GM18909 (cell line): Measurements from ENCODE around the gene PAPPA.

Experiments
- ATAC-seq: cut with Tn5 transposase; IDR thresholded peaks from one replicate; pipeline ENCODE4 v1.9.1; 2021; ENCODE audit warnings: mild to moderate bottlenecking; ENCODE audit not compliant: unreplicated experiment, poor library complexity

Gene PAPPA

DNA sequence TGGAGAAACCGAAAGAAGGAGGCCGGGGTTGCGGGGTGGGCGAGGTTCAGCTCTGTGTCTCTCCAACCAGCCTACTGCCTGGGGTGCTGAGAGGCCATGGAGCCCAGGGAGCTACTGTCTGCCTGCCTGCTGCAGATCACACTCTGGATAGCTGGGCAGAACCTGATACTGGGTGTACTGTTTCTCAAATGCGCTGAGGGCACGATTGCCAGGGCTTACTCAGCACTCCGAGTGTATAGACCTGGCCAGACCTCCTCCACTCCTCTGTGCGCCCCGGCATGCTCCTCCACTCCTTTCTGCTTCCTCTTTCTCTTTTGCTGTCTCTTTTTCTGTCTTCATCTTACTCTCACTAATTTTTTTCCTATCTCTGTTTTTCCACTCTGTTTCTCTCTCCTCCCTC is 215.1 kb downstream of the PAPPA start:
- no peak for ATAC-seq

DNA sequence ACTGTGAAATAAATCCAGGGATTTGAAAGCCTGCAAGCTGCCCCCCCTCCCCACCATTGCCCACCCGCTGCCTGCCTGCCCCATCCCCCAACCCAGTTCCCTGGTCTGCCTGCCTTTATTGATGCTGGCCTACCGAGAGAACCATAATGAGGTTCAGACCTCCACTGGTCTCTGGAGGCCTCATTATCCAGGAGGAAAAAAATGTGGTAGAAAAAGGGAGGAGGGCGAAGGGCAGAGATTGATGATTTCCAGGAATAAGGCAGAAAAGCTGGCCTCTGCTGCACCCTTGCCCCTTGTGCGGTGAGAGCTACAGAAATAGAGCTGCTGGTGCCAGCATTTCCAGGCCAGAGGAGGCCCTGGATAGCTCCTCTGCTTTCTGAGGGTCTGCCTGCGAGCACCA is 216.1 kb downstream of the PAPPA start:
- no peak for ATAC-seq

DNA sequence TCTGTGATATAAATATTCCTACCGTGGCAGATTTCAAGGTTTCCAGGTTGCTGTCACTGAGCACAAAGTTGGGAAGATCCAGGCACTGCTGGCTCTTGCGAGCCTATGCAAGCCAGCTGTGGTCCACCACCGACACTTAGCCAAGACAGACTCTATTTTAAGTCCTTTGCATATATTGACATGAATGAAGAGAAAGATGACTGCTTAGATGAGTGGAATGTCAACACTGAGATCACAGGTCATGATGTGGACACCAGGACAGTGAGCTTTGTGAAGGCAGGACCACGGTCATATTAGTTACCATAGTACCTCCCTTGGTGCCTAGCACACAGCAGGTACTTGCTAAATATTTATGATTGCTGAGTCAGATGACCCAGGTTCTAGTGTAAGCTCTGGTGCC is 217.0 kb downstream of the PAPPA start:
- no peak for ATAC-seq

DNA sequence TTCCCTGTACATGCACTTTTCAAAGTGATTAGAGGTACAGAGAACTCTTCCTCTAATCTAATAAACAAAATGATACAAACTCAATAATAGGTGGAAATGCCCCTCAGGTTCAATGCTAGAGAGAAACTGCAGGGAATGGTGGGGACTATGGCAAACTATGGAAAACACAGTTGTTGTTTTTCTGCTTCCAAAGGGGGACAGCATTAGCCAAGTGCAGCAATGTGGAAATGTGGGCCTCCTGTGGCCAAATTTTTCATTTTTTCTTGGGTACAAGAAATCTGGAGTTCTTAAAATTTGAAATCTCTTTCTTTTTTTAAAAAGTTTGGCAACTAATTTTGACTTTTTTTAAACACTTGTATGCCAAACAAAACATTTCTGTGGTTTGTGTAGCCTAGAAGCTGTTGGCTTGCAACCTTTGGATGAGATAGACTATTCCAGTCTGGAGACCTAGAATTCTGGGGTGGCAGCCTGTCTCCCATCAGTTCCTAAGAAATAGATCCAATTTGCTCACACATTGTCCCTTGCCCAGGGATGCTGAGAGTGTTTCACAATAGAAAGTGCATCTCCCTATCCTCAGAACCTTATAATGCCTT is 218.6 kb downstream of the PAPPA start:
- ATAC-seq = no peak

DNA sequence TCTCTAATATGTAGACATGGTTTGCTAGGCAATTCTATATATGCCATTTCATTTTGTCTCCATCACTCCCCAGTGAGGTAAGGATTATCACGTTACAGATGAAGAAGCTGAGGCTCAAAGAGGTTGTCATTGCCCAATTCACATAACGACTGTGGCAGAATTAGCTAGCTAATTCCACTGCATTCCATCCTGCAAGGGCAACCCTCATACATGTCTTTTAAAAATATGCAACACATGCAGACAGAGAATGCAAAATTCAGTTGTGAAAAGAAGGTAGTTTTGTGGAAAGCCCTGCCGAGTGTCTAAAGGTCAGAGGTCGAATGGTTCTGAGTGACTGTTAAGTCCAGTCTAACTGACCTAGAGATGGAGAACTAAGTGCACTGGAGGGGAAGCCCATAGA is 219.2 kb downstream of the PAPPA start:
- ATAC-seq = no peak

DNA sequence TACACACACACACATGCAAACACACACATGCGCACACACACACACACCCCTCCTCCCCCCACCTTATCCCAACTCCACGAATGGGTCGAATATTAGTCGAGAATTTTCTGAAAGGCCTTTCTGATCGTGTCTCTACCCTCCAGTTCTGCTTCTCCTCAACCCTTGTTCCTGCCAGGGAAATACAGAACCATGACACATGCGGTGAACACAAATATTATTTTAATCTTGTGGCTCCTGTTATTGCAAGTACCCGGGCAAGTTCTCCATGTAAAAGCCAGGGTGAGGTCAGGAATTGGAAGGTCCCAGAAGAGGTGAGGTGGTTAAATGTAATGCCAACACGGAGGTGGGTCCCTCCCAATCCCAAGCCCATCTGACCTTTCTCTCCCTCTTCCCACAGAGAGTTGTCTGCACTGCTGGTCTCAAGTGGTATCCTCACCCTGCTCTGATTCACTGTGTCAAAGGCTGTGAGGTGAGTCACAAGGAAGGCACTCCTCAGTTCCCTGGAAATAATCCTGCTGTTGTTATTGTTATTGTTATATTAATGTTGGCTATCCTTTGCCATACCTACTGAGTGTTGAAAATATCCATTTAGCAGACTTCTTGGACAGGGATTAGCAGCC is 223.7 kb downstream of the PAPPA start:
- ATAC-seq = no peak

DNA sequence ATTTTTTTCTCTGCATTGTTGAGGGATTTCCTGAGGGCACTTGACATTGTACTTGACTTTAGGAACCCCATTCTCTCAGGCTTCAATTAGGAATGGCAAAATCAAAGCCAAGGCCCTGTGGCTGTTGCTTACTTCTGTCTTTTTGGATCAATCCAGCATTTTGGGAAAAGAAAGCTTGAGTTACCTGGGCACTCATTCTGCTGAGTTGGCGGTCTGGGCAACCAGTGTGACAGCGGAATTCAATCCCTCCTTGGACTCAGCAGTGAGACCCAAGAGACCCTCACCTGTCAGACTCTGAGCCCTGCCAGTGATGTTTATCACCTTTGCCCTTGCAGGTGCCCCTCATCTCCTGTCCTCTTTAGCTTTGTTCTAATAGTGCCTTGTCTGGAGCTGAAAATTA is 225.3 kb downstream of the PAPPA start:
- ATAC-seq = no peak

DNA sequence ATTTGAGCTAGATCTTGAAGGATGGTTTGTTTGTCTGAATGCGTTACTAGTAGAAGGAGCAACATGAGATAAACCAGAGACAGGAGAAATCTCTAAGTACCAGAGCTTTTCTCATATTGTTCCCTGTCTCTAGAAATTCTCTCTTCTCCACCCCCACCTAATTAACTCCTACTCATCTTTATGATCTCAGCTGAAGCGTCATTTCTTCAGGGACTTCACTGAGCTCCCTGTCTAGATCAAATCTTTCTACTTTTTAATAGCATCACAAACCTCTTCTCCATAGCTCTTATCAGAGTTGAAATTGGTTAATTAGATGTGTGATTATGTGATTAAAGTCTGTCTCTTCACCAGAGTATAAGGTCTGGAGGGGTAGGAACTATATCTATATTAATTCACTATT is 226.2 kb downstream of the PAPPA start:
- no peak for ATAC-seq

DNA sequence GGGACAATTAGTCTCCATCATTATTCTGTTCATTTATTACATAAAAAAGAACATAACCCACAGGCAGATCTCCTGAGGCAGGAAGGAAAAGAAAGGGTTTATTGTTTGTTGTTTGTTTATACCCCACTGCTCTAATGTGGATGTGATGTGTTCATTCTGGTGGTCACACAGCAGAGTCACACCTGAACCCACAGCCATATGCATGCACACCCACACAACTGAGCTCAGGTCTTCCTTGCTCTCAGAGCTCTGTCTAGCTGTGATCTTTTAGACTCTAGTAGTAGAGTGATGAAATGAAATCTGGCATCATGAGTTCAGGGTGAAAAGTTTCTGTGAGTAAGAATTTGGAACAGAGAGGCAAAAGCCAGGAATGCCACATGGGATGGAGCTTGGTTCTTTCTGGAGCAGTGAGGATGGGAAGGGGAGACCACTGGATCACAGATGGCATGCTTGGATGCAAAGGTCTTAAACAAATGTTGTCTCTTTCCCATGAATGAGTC is 227.0 kb downstream of the PAPPA start:
- ATAC-seq = peak; percentile 54

DNA sequence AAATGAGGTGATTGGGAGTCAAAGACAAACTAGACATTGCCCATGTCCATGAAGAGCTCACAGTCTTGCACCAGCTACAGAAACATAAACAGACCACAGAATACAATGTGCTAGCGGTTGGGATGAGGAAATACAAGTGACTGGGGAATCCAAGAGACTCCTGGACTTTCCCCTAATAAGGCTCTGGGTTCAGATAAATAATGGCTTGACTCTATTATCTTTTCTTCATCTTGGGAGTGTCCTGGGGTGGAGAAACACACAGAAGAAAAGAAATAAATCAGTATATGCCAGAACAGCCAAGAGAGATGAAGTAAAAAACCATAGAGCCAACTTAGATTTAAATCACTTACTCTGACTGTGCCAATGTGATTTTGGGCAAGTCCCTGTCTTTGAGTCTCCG is 227.8 kb downstream of the PAPPA start:
- ATAC-seq = no peak

DNA sequence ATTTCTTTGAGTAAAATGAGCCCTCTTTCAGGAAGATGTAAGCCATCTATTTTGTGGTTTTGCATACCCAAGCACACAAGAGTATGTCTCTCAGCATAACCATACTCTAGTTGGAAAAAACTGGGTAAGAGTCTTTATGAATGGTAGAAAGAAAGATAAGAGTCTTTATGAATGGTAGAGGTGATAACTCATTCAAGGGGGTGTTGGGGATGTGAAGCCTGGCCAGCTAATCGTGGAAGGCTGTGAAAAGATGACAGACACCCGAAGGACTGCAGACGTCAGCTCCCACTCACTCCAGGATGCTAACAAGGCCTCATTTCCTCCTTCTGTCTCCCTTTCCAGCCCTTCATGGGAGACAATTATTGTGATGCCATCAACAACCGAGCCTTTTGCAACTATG is 228.5 kb downstream of the PAPPA start:
- ATAC-seq = no peak

DNA sequence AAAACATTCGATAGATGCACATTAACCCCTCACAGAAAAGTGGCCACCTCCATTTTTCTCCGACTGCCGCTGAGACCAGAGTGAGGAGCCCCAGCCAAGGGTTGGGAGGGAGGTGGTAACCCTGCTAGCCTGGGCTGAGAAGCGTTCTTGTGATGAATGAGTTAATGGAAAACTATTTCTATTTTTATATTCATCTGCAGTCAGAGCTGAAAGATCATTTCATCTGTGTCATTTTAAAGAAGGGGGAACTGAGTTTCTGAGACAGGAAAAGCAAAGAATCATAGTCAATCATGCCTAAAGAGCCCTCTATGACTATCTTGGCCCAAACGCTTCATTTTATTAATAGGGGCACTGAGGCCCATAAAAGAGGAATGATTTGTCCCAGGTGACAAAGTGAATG is 229.5 kb downstream of the PAPPA start:
- ATAC-seq = no peak

DNA sequence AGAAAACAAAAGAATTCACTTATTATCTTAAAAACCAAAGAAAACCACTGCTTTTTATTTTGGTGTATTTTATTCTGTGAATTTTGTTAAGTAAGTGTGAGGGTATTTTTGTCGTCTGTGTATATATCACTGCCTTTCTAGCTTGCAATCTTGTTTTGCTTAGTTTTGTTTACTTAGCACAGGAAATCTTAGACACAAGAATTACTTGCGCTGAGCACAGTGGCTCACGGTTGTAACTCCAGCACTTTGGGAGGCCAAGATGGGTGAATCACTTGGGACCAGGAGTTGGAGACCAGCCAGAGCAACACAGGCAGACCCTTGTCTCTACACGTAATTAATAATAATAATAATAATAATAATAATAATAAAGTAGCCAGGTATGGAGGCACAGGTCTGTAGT is 230.3 kb downstream of the PAPPA start:
- no peak for ATAC-seq

DNA sequence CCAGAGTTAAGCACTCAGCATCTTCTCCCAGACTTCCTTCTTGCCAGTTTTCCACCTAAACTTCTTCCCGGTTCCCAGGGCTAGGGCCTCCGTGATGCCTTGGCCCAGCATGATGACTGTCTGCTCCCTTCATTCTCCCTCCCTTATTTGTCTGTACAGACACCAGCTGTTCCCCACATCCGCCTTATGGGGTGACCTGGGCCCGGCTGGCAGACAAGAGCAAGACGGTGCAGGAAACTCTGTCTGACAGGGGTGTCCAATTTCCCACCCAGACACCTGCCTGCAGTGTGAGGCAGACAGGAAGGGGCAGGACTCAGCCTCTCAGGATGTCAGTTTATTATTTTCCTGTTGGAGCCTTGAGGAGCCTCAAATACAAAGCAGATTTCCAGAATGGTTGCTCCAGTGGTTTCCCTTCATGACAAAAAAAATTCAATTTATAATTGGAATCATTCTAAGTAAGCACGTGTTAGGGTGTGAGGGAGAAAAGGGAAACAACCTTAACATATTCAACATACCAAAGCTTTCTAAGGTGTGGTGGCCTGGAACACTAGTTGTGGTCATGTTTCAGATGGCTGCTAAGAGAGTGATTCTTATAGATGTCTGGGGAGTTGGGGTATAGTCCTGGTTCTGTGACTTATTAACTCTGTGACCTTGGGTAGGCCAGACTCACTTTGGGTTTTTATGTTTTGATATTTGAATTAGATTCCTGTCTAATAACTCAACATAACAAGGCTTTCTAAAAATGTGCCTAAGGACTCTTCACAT is 234.5 kb downstream of the PAPPA start:
- peak; percentile 66 for ATAC-seq

DNA sequence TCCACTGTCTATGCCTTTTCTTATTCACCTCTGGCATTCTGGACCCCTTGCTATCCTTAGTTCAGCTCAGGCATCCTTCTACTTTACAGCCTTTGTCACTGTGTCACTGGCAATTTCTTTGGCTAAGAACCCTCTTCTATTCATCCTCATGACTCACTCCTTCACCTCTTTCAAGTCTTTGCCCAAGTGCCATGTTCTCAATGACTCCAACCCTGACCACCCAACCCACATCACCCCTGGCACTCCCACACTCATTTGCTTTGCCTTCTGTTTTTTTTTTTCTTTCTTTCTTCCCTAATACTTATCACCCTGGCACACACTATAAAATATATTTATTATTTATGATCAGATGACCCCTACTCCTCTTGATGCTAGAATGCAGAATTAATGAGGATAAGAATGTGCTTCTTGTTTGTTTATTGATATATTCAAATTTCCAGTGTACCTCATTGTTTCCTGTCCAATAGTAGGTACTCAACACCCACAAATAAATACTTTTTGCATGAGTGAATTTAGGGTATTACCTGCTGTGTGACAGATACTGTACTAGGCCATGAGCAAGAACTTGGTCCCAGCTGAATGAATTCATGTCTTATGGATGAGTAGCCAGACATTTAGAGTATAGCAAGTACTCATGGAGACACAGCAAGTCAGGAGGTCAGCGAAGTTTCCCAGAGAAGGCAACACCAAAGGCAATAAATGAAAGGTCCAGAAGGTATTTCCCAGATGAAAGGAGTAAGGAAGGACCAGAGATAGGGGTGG is 236.1 kb downstream of the PAPPA start:
- no peak for ATAC-seq

DNA sequence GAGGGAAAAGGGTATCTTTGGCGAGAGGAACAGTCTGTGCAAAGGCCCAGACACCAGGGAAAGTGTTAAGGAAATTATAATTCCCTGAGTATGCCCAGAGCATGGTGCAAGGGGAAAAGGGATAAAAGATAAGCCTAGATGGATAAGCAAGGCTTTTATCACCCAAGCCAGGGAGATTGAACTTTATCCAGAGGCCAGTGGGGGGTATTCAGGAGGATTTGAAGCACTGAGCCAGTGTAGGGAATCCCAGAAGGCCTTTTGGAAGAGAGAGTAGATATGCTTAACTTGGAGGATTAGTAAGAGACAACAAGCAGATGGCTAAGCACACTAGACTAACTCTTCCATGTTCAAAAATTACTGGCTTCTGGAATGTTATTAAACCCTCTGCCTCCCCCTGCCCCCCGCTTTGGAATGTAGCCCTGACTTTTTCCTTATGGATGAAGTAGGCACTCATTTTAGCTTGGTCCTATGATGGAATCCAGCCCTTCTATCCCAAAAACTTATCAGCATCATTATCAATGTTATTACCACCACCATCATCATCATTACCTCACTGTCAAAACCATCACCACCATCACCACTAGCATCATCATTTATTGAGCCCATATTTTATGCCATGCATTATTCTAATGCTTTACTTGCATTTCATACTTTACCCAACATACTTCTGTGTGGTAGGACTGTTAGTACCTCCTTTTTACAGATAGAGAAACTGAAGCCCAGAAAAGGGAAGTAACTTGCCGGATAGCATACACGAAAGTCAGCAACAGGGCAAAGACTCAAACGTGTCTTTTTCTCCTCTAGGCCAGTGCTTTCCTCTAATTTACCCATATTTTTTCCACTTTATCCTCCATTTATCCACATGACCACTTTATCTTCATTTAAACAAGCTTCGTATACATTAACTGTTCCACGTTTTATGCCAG is 237.0 kb downstream of the PAPPA start:
- ATAC-seq = peak; percentile 78

DNA sequence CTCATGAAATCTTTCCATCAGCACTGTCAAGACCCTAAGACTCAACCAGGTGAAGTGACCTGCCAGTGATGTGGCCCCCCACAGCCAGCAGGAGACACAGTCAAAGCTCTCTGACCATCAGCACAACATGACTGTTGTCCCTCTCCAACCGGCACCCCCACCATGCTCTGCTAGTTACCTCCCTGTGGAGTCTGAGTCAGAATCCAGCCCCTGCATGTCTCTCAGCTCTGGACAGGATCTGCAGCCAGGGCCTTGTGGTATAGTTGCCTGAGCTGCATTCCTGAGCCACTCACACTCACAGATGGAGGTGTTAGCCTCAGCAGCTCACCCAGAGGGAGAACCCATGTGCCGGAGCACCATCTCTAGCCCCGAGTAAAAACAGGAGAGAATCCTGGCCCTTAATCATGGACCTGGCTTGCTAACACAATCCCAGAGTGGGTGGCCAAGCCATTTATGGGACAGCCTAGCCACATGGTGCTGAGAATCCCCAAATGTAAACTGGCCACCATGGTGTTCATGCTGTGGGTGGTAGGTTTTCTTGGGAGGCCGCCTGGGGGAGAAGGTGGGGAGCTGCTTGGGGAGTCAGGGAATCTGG is 237.8 kb downstream of the PAPPA start:
- ATAC-seq = no peak

DNA sequence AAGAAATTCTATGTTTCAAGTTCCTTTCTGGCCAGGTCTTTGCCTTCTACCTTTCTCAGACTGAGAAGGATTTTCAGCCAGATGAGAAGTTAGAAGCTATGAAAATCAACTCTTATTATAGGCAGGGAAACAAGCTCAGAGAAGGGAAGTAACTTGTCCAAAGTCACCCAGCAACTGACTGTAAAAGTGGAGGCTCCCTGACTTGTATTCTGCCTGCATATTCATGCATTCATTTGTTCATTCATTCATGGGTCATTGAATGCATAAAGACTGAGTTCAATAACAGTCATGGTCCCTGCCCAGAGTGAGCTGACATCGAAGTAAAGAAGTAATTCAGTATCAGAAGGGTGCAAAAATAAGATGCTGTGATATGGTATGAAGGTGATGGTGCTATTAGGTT is 239.6 kb downstream of the PAPPA start:
- no peak for ATAC-seq

DNA sequence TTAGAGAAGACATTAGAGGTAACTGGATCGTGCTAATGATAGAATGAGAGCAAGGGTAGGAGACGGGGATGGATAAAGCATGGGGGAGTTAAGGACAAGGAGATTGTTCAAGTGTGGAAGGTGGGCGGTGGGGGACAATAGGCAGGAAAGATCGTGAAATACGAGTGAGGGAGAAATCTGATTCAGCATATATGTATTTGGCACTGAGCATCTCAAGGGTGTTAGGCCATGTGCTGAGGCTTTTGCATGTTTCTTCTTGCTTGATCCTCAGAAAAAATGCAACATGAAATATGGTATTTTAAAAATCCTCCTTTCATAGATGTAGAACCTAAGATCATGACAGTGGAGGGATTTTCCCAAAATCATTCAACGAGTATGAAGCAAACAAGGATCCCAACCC is 240.5 kb downstream of the PAPPA start:
- ATAC-seq = no peak
